WTC11 (cell line): ENCODE data around the gene ALOX15B.

Experiments
- AR ChIP-seq: fragments of 250-450 bp; sonication (Bioruptor Pico); IDR thresholded peaks from 2 replicates; pipeline ENCODE4 v1.9.0; 2021; ENCODE audit warnings: mild to moderate bottlenecking
- CTCF ChIP-seq: fragments of 200-600 bp; IDR thresholded peaks from 2 replicates; pipeline ENCODE4 v1.8.0; 2022; ENCODE audit warnings: antibody characterized with exemption
- GABPB1 ChIP-seq: sonication (generic); formaldehyde crosslinking; IDR thresholded peaks from 2 replicates; pipeline ENCODE4 v1.8.1; 2023; ENCODE audit warnings: mild to moderate bottlenecking, missing genetic modification reagents
- USF2 ChIP-seq: sonication (generic); formaldehyde crosslinking; IDR thresholded peaks from 2 replicates; pipeline ENCODE4 v1.8.1; 2023; ENCODE audit warnings: mild to moderate bottlenecking, missing genetic modification reagents, moderate library complexity
- ZSCAN18 ChIP-seq: fragments of 250-450 bp; sonication (Bioruptor Pico); IDR thresholded peaks from 2 replicates; pipeline ENCODE4 v2.1.2; 2022; ENCODE audit warnings: mild to moderate bottlenecking, moderate library complexity

- no peak for TF ChIP-seq CTCF
- no peak for TF ChIP-seq USF2 (CRISPR knock-in tag)
- no peak for TF ChIP-seq GABPB1 (CRISPR knock-in tag)
- TF ChIP-seq AR (CRISPR knock-in tag): no peak
- no peak for TF ChIP-seq ZSCAN18 (CRISPR knock-in tag)
Observed at GRCh38 chr17:8062807-8063483, 24.1 kb downstream of the ALOX15B start.
